CD14-positive monocyte (primary cell): Measurements from ENCODE around the gene NDRG3. TPM values are rescaled to one million over a fixed set of nuclear protein-coding genes. Genes with fewer than 3 reads are reported as not detected.

ENCODE experiments used
- DNase-seq, 3 donors: peaks; one replicate each; pipeline ENCODE4 v3.0.0-alpha.2; 2011 to 2022
- H2AFZ ChIP-seq: 2 replicates; pipeline ENCODE4 v1.6.0; 2012; ENCODE audit warnings: mild to moderate bottlenecking, low read depth, low read length, inconsistent platforms; ENCODE audit not compliant: insufficient read depth, poor library complexity, severe bottlenecking
- H3K27ac ChIP-seq, 2 donors: 1 replicate in 1 of 2; 2 replicates in 1 of 2; pipeline ENCODE4 v1.5.1; 2012 to 2013; ENCODE audit warnings: low read length in 2 of 2, control low read depth in 1 of 2, inconsistent platforms in 1 of 2, low read depth in 1 of 2, mild to moderate bottlenecking in 1 of 2
- H3K27me3 ChIP-seq, 2 donors: one replicate each; pipeline versions ENCODE4 v1.6.0 to v1.6.1; 2011 to 2013; ENCODE audit warnings: low read length in 2 of 2; ENCODE audit not compliant: control insufficient read depth in 2 of 2, insufficient read depth in 2 of 2
- H3K36me3 ChIP-seq, 2 donors: replicated peaks in 1 of 2; 1 replicate in 1 of 2; 2 replicates in 1 of 2; pipeline versions ENCODE4 v1.5.1 to v1.6.1; 2012 to 2013; ENCODE audit warnings: low read length in 2 of 2, control low read depth in 1 of 2, inconsistent platforms in 1 of 2, mild to moderate bottlenecking in 1 of 2; ENCODE audit not compliant: insufficient read depth in 2 of 2, control insufficient read depth in 1 of 2
- H3K4me1 ChIP-seq, 2 donors: 1 replicate in 1 of 2; 2 replicates in 1 of 2; pipeline versions ENCODE4 v1.5.1 to v1.6.1; 2012 to 2013; ENCODE audit warnings: low read length in 2 of 2, control low read depth in 1 of 2, inconsistent platforms in 1 of 2, mild to moderate bottlenecking in 1 of 2, moderate library complexity in 1 of 2; ENCODE audit not compliant: insufficient read depth in 2 of 2, control insufficient read depth in 1 of 2
- H3K4me2 ChIP-seq: replicated peaks from 2 replicates; pipeline ENCODE3; 2012; ENCODE audit warnings: low read length, moderate library complexity, mild to moderate bottlenecking; ENCODE audit not compliant: poor library complexity, severe bottlenecking; ENCODE audit errors: extremely low read depth
- H3K4me3 ChIP-seq, 3 experiments: fragments of 200-600 bp in 1 of 3; sonication (generic) in 1 of 3; replicated peaks in 1 of 3; 1 replicate in 2 of 3; 2 replicates in 1 of 3; pipeline ENCODE4 v1.5.1; 2011 to 2013; ENCODE audit warnings: low read length in 3 of 3, mild to moderate bottlenecking in 3 of 3, control low read depth in 2 of 3, low read depth in 2 of 3, inconsistent platforms in 1 of 3, moderate library complexity in 1 of 3
- H3K79me2 ChIP-seq: 2 replicates; pipeline ENCODE4 v1.6.0; 2012; ENCODE audit warnings: mild to moderate bottlenecking, control low read depth, inconsistent platforms, low read length, moderate library complexity; ENCODE audit not compliant: insufficient read depth
- H3K9ac ChIP-seq: 2 replicates; pipeline ENCODE4 v1.6.0; 2017; ENCODE audit warnings: low read length, mild to moderate bottlenecking; ENCODE audit not compliant: insufficient read depth, poor library complexity, severe bottlenecking
- H3K9me3 ChIP-seq, 2 donors: replicated peaks in 1 of 2; 1 replicate in 1 of 2; 2 replicates in 1 of 2; pipeline versions ENCODE4 v1.5.1 to v1.6.1; 2012 to 2013; ENCODE audit warnings: low read length in 2 of 2, control low read depth in 1 of 2; ENCODE audit not compliant: control insufficient read depth in 1 of 2, insufficient read depth in 1 of 2
- H4K20me1 ChIP-seq: 2 replicates; pipeline ENCODE4 v1.6.0; 2012; ENCODE audit warnings: mild to moderate bottlenecking, low read length, control low read depth, moderate library complexity; ENCODE audit not compliant: insufficient read depth
- H3K27ac Mint-ChIP-seq, 7 donors: one replicate each; pipeline ENCODE4 v1.8.0; 2020; ENCODE audit warnings: mild to moderate bottlenecking in 7 of 7, mixed read lengths in 7 of 7, moderate library complexity in 6 of 7, inconsistent platforms in 2 of 7
- H3K27me3 Mint-ChIP-seq, 3 donors: one replicate each; pipeline ENCODE4 v1.8.0; 2021 to 2022; ENCODE audit warnings: low read depth in 3 of 3, mild to moderate bottlenecking in 3 of 3, mixed read lengths in 3 of 3, moderate library complexity in 3 of 3, inconsistent platforms in 1 of 3
- H3K36me3 Mint-ChIP-seq, 2 donors: one replicate each; pipeline ENCODE4 v1.8.0; 2020; ENCODE audit warnings: mixed read lengths in 2 of 2, inconsistent platforms in 1 of 2, mild to moderate bottlenecking in 1 of 2
- H3K4me1 Mint-ChIP-seq: one replicate; pipeline ENCODE4 v1.8.0; 2020; ENCODE audit warnings: mild to moderate bottlenecking, mixed read lengths
- H3K4me3 Mint-ChIP-seq, 2 donors: one replicate each; pipeline ENCODE4 v1.8.0; 2020; ENCODE audit warnings: mild to moderate bottlenecking in 2 of 2, mixed read lengths in 2 of 2, moderate library complexity in 1 of 2
- H3K9me3 Mint-ChIP-seq, 7 donors: one replicate each; pipeline ENCODE4 v1.8.0; 2020 to 2022; ENCODE audit warnings: mixed read lengths in 7 of 7, mild to moderate bottlenecking in 6 of 7, moderate library complexity in 6 of 7, inconsistent platforms in 2 of 7
- CTCF ChIP-seq: fragments of 200-600 bp; IDR thresholded peaks from one replicate; pipeline ENCODE4 v1.8.0; 2022; ENCODE audit warnings: antibody characterized with exemption, mild to moderate bottlenecking
- WGBS: methylation state at CpG from one replicate; pipeline ENCODE4 v1.1.5; 2013; ENCODE audit warnings: missing lambda C conversion rate; ENCODE audit not compliant: insufficient coverage; 5-methylcytosine and 5-hydroxymethylcytosine counted together
- intact Hi-C, 2 donors: fragments of 100-400 bp; cut with micrococcal nuclease; formaldehyde crosslinking; loops; one replicate each; pipeline versions ENCODE4 v1.15.0 to v1.15.1; 2023
- polyA plus RNA-seq, 3 donors: library from polyadenylated mRNA; depleted of rRNA in 1 of 3; unstranded in 2 of 3; stranded (reverse) in 1 of 3; fragments of 300-500 nt in 2 of 3; fragments of >200 nt in 1 of 3; fragmentation: Illumina TruSeq in 2 of 3; gene quantifications; 1 replicate in 2 of 3; 2 replicates in 1 of 3; pipeline ENCODE4 v1.2.3, GENCODE V29; 2012 to 2021

Gene NDRG3
- polyA plus RNA-seq, 3 donors: 16.0 to 23.2 (median 21.7) TPM

- H3K4me3 ChIP-seq: no peak overlapping the region
- peaks cover 0 to 4% (median 0%) of the 10 kb centered on the region in 3 donors for H3K27me3 Mint-ChIP-seq
- 80% methylated on average over 1 of the region's 3 CpGs for WGBS
- H3K27ac ChIP-seq: no peak overlapping the region
- peaks cover 18 to 27% of the 10 kb centered on the region in 2 donors for H3K36me3 Mint-ChIP-seq
- peaks cover 0 to 10% of the 10 kb centered on the region in 2 donors for H3K36me3 ChIP-seq
- H3K79me2 ChIP-seq: no peaks in the 10 kb centered on the region
- peak overlapping the region in 1 of 7 donors; percentile 55 for H3K27ac Mint-ChIP-seq
- H4K20me1 ChIP-seq: no peaks in the 10 kb centered on the region
- peaks cover 3% of the 10 kb centered on the region for H3K4me1 Mint-ChIP-seq
- no peaks in the 10 kb centered on the region for H3K27me3 ChIP-seq
- TF ChIP-seq CTCF: no peak
- DNase-seq: peak in 1 of 3 donors; percentile 6
- H3K9ac ChIP-seq: no peak overlapping the region
- no peak overlapping the region for H3K4me3 Mint-ChIP-seq
- no peaks in the 10 kb centered on the region for H3K4me1 ChIP-seq
- intact Hi-C loops: no loop called here
- H3K9me3 ChIP-seq: no peaks in the 10 kb centered on the region
- H3K4me2 ChIP-seq: no peak overlapping the region
- H2AFZ ChIP-seq: no peak overlapping the region
- no peaks in the 10 kb centered on the region for H3K9me3 Mint-ChIP-seq
Measured at GRCh38 chr20:36720510-36720909, 25.4 kb downstream of the NDRG3 start.

GRCh38 chr20:36717657-36718056 lies 28.2 kb downstream of the NDRG3 start:
- peak; percentile 26 for TF ChIP-seq CTCF
- H3K9ac ChIP-seq: no peak overlapping the region
- Mint-ChIP-seq H3K27ac (no peak overlapping the region), H3K9me3 (no peaks in the 10 kb centered on the region), H3K27me3 (peaks cover 0 to 8% (median 0%) of the 10 kb centered on the region in 3 donors), H3K36me3 (peaks cover 21 to 27% of the 10 kb centered on the region in 2 donors), H3K4me3 (no peak overlapping the region), H3K4me1 (peaks cover 3% of the 10 kb centered on the region)
- H3K36me3 ChIP-seq: peaks cover 0 to 10% of the 10 kb centered on the region in 2 donors
- DNase-seq: peak in 2 of 3 donors; percentile 11 to 25
- no CpG with 5 or more reads among the region's 2 CpGs for WGBS
- no peak overlapping the region for H2AFZ ChIP-seq
- H4K20me1 ChIP-seq: no peaks in the 10 kb centered on the region
- H3K4me2 ChIP-seq: no peak overlapping the region
- H3K27ac ChIP-seq: no peak overlapping the region
- H3K9me3 ChIP-seq: no peaks in the 10 kb centered on the region
- H3K4me1 ChIP-seq: no peaks in the 10 kb centered on the region
- intact Hi-C loops: no loop called here
- no peaks in the 10 kb centered on the region for H3K27me3 ChIP-seq
- no peak overlapping the region for H3K4me3 ChIP-seq
- no peaks in the 10 kb centered on the region for H3K79me2 ChIP-seq
